Stimulated activated CD8-positive, alpha-beta memory T cell treated with anti-CD3 and anti-CD28 coated beads, Interleukin-4, amount 100 ng/mL, for 24 hours (primary cell): ENCODE results near the gene RPL31.

Experiments used
- DNase-seq: peaks from one replicate; pipeline ENCODE4 v3.0.0-alpha.2; 2020; ENCODE audit warnings: low read depth

The RPL31 gene

DNA sequence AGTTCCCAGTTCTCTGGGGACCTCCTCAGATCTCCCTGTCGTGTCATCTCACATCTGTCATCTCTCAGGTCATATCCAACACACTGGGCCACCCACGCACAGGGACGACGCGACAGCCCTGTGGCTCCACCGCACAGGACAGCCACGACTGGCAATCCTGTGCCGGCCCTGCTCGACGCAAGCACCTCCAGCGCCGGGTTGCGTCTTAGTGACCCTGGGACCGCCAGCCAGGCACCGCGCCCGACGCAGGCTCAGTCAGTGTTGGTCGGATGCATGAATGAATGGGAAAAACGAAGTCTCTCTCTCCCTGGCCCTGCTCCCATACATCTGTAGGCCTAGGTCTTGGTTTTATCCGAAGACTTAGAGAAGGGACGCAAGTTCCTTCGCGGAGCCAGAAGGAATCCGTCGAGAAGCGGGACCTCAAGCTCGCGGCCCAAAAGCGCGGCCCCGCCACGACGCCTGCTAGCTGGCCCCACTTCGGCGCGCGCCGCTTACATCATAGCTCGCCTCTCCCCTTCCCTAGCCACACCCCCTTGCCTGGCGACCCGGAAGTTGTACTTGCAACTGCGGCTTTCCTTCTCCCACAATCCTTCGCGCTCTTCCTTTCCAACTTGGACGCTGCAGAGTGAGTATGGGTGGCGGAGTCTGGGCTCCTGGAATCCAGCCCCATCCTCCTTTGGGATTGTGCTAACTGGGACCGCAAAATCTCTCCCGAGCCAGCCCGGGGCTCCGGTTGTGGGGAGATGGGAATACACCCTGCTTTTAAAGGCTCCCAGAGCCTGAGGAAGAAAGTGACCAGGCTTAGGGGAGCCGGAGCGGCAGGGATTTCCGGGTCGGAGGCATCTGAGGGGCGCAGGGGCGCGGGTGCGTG is at the start of gene RPL31:
TSS of gene RPL31 (plus strand) at position 599 of the 871 bp plus-strand sequence. CDS start 413 bp downstream, outside the sequence.
- peak; percentile 94 for DNase-seq

DNA sequence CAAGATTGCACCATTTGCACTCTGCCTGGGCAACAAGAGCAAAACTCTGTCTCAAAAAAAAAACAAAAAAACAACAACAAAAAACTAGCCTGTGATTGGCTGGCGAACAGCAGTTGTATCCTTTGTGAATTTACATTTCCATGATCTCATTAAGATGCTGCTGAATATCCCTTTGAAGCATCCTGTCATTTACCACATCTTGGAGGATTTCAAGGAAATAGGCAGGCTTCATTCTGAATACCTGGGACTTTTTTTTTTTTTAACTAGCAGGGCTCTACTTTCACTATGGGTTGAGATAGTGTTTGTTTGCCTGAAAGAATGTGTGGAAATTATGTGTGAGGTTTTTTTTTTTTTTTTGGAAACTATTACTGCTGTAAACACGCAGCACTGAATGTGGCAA is 49.6 kb upstream of the RPL31 start:
- no peak for DNase-seq

DNA sequence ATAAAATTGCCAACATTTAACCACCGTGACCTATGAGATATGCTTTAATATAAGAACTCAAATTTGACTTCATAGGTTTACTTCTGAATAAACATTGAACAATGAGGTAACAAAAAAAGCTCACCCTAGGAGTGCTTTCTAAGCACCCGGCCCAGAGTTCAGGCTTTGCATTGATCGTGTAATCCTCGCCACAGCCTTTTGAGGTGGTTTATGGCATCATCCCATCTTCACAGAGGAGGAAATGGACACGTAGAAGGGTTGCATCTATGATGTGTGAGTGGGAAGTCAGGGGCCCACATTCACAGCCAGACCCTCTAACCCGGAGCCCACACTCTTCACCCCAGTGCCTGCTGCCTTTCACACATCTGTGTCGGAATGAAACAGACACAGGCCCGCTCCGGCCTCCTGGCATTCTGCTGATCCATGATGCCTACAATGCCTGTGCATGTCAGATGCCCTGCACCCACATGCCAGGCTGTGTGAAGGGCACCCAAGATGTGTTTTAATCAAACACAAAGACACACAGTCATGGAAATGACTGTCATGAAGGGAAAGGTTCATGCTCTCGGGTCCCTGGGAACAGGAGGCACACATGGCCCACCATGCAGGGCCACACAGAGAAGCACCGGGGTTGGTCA is 48.6 kb upstream of the RPL31 start:
- DNase-seq, result no peak

DNA sequence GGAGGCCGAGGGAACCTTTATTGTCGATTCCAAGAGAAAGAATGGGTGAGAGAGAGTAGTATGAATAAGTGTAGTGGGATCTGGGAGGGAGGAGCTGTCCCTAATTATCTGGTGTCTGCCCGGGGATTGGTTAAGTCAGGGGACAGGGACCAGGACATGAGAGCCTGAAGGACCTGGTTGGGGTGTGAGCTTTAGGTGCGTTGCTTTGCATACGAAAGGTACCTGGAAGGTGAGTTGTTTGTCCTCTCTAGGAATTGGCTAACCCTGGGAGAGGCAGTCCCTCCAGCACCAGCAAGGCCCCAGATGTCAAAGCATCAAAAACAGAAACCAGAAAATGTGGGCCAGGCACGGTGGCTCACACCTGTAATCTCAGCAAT is 48.1 kb upstream of the RPL31 start:
- DNase-seq, result no peak

DNA sequence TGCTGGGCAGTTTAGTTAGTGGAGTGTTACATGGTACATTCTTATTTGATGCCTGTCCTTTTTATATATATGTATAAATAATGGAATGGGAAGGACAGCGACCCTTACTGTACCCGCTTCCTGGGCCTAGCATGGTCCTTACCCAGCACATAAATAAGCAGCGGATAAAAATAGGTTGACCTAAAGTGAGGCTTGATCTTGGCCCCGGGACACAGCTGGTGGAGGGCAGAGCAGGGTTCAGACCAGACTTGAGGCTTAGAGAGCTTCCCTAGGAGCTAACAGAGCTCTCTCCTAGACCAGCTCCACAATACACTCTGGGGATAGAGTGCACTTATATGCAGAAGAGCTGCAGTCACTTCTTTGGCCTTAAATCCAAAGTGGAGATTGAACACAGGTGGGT is 46.9 kb upstream of the RPL31 start:
- no peak for DNase-seq

DNA sequence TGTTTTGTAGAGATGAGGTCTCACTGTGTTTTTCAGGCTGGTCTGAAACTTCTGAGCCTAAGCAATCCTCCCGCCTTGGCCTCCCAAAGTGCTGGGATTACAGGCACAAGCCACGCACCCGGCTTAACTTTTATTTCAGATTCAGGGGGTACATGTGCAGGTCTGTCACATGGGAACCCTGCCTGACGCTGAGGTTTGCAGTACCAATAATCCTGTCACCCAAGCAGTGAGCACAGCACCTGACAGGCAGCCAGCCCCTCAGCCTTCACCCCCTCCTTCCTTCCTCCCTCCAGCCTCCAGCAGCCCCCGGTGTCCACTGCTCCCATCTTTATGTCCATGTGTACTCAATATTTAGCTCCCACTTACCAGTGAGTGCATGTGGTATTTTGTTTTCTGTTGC is 46.0 kb upstream of the RPL31 start:
- no peak for DNase-seq

DNA sequence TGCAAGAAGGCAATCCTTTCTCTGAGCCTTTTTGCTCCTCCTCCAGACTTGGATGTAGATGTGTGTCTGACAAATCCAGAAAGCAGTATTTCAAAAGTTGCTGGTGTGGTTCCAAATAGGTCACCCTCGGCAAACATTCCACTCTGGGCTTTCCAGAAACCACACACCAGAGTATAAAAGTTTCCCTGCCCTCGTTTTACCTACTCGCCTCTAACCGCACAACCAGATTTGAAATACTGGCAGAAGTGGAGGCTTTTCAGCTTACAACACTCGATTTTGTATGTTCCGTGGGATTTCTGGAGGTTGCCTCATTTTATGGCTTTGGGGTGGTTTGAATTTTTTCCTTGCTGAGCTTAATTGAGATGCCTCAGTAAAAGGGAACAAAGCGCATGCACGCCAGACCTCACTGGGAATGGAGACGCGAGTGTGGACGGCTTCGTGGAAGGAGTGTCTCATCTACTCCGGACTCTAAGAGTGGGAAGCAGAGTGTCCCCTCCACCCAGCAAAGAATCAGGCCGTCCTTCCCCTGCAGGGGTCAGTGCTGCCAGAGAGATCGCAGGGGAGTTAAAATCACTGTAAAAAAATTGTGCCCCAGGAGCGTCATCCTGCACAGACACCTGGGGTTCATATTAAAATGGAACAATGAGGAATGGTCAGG is 44.0 kb upstream of the RPL31 start:
- no peak for DNase-seq

DNA sequence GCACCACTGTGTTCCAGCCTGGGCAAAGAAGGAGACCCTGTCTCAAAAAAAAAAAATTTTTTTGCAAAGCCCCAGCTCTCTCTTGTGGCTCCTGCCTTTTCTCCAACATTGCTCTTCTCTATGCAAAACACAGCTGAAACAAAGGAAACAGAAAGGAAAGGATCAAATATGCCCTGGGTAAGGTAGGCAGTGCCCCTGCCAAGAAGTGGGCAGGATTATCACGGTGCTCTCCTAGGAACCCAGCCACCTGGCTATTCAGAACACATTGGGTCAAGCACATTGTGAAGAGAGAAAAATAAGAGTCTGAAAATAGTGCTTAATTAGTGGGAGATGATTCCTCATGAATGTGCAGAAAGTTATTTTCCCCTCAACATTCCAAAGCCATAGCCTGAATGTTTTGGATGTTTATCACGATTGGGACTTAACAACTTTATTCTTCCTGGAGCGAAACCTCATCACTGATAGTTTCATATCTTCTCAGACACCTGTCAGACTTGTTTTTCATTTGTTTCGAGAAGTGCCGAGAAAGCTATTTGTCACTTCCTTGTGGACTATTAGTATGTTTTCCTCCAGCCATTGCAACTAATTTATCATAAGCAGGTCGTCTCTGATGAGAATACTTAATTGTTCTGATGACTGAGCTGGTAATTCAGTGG is 42.7 kb upstream of the RPL31 start:
- DNase-seq, result no peak

DNA sequence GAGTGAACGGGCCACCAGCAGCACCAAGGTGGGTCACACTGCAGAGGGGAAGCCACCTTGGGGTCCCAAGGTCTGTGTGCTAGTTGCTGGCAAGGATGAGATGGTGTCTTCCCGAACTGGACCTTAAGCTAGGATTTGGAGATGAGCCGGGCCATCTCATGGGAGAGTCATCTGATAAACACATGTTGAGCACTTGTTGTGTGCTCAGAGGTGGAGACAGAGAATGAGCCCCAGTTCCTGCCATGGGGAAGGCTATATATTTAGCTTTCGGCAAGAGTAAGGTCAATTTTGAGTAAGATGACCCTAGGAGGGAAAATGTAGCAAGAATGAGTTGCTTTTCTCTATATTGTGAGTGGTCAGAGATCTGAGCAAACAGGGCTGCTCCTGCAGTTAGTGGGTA is 41.4 kb upstream of the RPL31 start:
- no peak for DNase-seq

DNA sequence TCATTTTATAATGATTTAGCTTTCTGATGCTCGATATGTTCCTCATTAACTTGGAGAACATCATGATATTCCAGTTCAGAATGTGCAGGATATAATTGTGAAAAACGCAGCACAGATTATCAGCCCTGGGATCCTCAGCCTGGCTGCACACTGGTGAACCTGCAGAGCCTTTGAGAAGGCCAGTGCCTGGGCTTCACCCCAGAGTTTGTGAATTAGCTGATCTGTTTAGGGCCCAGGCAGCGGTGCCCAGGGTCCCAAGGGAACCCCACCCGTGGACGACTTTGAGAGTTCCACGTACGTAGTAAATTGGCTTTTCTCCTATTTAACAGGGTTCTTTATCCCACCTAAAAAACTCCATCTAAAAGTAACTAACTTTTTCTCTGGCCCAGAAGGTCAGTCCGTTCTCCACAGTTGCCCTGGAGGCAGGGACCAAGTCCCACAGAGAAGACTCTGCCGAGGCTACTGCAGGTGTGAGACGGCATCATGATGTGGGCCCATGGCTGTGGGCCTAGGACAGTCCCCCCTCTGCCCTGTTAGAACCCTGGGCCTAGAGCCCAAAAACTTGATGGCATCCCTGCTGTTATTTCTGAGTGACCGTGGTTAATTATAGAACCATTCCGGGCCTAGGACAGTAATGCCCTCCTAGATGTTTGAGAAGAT is 39.6 kb upstream of the RPL31 start:
- no peak for DNase-seq

DNA sequence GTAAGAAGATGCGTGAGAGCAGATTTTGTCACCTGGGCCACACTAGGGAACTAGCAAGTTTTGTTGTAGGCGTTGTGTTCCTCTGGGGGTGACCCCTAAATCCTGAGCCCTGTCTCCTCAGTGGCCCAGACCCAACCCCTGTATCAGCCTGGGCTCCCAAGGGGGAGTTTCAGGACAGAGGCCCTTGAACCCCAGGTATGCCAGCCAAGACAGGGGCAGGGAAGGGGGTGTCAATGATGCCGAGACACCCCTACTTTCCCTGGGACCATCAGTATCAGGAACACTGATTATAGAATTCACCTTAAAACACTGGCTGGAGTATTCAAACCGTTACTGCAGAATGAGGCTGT is 39.1 kb upstream of the RPL31 start:
- no peak for DNase-seq

DNA sequence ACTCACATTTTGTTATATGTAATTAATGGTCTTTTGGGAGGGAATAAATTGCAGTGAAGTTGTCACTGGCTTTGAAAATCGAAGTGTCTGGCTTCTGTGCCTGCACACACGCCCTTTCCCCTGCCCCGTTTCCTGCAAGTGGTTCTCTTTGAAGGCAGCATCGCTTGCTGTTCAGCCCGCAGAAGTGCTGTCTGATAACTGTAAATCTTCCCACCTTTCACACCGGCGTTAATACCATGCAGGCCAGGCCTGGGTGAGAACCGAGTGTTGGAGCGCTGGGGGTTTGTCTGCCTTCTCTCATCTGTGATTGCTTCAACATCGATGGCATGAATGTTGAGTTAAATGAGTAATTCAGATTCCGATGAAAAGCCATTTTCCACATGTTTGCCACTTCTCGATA is 37.9 kb upstream of the RPL31 start:
- no peak for DNase-seq

DNA sequence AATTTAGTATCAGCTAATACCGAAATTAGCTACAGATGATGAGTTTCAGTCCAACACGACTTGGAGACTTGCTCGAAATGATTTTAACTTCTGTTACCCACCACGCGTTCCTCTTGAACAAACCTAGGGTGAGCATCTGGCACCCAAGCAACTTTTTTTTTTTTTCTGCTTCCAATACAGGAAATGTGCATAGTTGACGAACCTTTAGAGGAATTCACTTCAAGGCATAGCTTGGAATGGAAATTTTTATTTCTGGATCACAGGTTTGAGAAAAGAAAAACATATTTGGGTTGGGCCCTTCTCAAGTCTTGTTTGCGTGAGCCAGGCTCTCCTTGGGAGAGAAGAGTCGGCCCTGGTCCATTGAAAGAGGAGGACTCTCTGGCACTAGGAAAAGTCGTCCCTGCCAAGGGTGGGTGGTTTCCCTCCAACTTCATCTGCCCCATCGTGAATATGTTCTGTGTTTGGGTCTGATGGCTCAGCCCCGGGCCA is 37.4 kb upstream of the RPL31 start:
- DNase-seq, result no peak

DNA sequence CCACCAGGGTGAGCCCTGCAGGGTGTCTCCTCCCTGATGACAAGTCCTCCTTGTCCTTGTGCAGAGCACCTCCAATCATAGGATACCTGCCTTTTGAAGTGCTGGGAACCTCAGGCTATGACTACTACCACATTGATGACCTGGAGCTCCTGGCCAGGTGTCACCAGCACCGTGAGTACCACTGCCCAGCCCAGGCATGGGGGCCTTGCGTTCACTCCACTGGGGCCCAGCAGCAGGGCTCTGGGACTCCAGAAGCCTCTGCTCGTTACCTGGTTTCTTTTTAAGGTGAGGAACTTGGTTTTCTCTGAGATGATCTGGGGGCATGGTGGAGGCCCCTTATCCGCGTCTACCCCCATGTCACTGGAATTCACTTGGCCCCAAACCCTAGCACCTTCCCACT is 36.5 kb upstream of the RPL31 start:
- DNase-seq, result no peak

DNA sequence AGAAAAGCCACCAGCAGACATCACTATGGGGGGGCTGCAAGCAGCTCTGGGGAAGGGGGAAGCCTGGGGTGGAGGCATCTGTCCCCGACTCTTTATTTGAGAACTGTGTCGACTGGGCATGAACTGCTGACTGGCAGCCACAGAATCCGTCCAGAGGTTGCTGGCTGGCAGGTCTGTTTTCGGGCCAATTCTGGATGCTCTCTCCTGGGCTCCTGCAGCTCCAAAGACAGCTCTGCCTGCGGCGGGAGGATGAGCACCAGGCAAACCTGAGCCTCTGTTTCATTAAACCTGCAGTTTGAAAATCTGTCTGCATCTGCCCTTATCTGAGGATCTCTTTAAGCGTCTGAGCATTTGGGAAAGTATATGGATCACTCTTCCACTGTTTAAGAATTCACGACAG is 34.4 kb upstream of the RPL31 start:
- no peak for DNase-seq

DNA sequence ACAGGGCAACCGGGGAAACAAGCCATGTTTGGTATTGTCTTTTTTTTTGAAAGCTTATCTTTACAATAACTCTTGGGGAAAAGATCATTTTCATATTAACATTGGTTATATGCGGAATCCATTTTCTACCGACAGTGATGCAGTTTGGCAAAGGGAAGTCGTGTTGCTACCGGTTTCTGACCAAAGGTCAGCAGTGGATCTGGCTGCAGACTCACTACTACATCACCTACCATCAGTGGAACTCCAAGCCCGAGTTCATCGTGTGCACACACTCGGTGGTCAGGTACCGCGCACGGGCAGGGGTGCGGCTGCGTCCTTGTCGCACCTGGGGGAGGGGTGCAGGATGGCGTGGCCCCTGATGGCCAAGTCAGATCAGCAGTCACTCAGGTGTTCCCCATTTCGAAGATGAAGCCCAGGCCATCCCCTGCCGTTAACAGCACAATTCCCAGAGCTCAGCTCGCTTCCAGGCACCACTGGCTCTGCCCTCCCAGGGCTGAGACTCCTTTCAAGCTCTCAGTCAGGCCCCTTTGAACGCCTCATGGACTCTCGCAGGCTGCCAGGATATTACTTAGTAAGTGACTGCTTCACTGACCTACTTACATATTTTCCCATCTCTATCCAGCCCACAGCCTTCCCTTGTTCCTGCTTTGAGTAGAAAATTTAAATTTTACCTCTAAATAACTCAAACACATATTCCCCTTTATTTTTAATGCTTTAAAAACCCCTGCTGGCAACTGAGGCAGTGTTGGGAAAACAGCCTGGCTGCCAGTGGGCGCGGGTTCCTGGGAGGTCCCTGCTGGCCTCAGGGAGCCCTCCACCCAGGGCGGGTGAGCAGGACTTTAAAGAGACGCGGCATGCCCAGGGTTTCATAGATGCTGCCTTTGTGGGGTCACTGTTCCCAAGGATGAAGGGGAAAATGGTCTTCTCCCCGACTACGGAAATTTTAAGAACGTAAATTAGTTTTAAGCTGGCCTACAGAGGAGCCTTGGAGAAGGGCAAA is 33.6 kb upstream of the RPL31 start:
- DNase-seq, result no peak

DNA sequence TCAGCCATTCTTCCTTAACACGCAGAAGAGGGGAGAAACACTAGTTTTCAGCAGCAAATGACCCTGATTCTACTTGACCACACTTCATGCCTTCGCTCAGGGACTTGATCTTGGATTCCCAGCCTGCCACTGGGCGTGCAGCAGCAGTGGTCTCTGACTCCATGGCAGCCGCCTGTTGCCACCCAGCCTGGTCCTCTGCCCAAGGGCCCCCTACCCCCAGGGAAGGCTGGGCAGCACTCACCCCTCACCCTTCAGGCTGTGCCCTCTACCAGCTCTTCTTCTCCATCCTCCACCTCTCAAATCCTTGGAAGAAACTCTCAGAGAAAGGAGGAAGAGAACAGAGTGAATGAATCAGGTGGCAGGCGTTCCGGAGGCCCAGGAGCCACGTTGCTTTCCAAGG is 32.1 kb upstream of the RPL31 start:
- DNase-seq, result no peak

DNA sequence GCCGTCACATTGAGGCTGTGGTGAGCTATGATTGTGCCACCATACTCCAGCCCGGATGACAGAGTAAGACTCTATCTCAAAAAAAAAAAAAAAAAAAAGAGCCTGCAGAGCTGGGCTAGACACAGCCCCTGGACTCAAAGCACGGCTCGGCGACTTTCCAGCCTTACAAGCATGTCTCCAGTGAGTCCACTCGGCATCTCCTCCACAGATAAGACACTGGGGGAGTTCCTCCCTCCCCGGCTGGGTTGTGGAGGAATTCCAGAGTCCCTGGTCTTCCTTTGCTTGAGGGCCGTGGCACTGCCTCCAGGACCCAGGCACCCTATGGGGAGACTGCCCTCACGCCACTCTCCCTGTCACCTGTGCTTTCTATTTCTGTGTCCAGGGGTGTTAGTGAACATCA is 30.9 kb upstream of the RPL31 start:
- no peak for DNase-seq

DNA sequence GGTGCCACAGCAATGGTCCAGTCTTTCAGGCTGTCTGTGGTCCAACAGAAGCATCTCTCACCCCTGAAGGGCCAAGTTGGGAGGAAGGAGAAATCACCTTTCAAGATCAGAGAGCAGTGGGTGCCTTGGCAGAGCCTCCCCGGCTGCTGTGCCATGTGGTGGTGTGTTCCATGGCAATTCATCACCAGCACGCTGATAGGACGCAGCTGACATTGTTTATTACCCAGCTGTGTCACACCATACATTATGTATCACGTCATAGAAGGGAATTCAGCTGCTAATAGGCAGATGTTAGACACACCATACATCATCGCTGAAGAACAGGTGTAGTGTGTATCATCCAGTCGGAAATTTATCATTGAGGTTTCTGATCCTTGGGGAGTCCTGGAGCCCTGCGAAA is 29.6 kb upstream of the RPL31 start:
- no peak for DNase-seq

DNA sequence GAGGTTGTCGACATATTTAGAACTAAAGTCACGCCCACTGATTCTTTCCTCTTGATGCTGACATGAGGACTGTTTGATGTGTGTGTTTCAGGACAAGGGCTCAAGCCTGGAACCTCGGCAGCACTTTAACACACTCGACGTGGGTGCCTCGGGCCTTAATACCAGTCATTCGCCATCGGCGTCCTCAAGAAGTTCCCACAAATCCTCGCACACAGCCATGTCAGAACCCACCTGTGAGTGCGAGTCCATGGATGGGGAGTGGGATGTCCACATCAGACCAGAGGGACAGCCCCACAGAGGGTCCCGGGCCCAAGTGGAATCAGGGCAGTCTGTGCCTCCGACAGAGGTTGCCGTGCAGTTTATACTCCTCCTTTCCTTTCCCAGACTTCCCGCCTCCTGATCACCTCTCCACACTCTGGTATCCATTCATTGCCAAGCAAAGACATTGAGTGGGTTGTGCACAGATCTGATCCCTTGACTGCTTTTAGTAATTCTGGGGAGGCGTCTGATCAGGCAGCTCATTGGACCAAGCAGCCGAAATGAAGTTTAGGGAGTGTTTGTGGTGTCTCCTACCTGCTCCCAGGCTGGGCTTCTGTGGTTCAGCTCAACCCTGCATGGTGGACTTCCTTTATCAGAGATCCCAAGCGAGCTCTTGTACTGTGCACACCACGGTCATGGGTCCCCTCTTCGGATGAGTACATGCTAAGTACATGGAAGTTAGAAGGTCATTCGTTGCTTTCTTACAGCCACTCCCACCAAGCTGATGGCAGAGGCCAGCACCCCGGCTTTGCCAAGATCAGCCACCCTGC is 27.2 kb upstream of the RPL31 start:
- DNase-seq, result no peak
